HL-60 (cell line): ENCODE results near the gene STRA6.

Experiments
- DNase-seq, 2 experiments: peaks; one replicate each; pipeline ENCODE4 v3.0.0-alpha.2; 2010 to 2020; ENCODE audit warnings: low read depth in 1 of 2, low spot score in 1 of 2
- H3K27ac ChIP-seq: fragments of 250-450 bp; sonication (Bioruptor Pico); replicated peaks from 2 replicates; pipeline ENCODE4 v1.5.1; 2020; ENCODE audit warnings: mild to moderate bottlenecking, moderate library complexity
- H3K27me3 ChIP-seq: fragments of 250-450 bp; sonication (Bioruptor Pico); 2 replicates; pipeline ENCODE4 v1.5.1; 2021; ENCODE audit warnings: mild to moderate bottlenecking, moderate library complexity; ENCODE audit not compliant: insufficient read depth, poor library complexity, severe bottlenecking
- H3K4me3 ChIP-seq: replicated peaks from 2 replicates; pipeline ENCODE4 v1.5.1; 2011; ENCODE audit warnings: mild to moderate bottlenecking, control low read depth, low read length; ENCODE audit not compliant: insufficient read depth
- GABPA ChIP-seq: IDR thresholded peaks from 2 replicates; pipeline ENCODE4 v1.6.1; 2012; ENCODE audit warnings: low read depth
- POLR2AphosphoS5 ChIP-seq: IDR thresholded peaks from 2 replicates; pipeline ENCODE4 v1.6.1; 2012; ENCODE audit warnings: low read depth
- SPI1 ChIP-seq: IDR thresholded peaks from 2 replicates; pipeline ENCODE4 v1.6.1; 2012; ENCODE audit warnings: low read depth, mild to moderate bottlenecking, borderline replicate concordance
- TF ChIP-seq, protein P1 (sequence below): IDR thresholded peaks from one replicate; pipeline ENCODE4 v1.5.1; 2011; ENCODE audit warnings: low read length, control low read depth, inconsistent platforms; ENCODE audit not compliant: insufficient read depth
- TF ChIP-seq, protein P2 (sequence below): IDR thresholded peaks from 2 replicates; pipeline ENCODE4 v1.6.1; 2012; ENCODE audit warnings: low read depth; ENCODE audit not compliant: insufficient replicate concordance

Gene STRA6

DNA sequence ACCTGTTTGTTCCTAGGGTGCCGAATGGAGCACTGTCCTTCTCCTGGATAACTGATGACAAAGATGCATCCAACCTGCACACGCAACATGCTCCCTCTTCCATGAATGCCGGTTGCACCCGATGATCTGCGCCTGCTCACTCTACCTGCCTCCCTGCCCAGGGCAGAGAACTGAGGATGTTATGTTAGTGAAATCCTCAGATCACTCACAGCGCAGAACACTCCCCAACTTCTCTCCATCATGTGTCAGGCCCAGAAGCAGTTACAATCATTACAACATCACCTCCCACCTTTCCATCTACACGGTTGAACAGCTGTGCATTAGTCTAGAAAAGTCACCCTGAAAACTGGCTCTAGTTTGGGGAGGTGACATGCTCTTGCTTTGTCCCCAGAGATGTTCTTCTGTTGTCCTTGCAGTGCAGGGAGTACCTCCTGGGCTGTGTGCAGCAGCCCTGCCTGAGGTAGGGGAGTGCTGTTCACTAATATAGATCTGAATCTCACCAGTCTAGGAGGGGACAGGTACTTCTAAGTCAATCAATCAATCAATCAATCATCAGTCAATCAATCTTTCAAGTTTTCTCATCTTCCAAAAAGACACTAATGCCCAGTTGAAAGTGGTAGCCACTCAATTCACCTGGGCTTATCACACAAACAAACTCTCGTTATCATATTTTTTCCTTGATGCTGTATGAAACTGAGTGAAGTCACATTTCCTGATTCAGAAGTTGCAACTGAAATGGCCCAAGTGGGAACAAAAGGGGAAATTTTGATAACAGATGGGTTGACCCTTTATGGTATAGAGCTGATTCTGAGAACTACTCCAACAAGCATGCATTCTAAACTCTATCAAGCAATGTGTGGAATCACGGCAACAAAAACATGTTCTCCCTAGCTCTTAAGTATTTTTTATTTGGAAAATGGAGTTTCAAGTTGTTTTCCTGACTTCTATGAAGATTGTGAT, 44.4 kb downstream of the STRA6 start:
- H3K4me3 ChIP-seq: no peak overlapping the region
- H3K27me3 ChIP-seq: peaks cover 7% of the 10 kb centered on the region
- TF ChIP-seq GABPA (no peak), POLR2AphosphoS5 (no peak), SPI1 (no peak)
- TF ChIP-seq, protein P1, sequence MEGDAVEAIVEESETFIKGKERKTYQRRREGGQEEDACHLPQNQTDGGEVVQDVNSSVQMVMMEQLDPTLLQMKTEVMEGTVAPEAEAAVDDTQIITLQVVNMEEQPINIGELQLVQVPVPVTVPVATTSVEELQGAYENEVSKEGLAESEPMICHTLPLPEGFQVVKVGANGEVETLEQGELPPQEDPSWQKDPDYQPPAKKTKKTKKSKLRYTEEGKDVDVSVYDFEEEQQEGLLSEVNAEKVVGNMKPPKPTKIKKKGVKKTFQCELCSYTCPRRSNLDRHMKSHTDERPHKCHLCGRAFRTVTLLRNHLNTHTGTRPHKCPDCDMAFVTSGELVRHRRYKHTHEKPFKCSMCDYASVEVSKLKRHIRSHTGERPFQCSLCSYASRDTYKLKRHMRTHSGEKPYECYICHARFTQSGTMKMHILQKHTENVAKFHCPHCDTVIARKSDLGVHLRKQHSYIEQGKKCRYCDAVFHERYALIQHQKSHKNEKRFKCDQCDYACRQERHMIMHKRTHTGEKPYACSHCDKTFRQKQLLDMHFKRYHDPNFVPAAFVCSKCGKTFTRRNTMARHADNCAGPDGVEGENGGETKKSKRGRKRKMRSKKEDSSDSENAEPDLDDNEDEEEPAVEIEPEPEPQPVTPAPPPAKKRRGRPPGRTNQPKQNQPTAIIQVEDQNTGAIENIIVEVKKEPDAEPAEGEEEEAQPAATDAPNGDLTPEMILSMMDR: no peak
- no peak for DNase-seq
- no peak overlapping the region for H3K27ac ChIP-seq

DNA sequence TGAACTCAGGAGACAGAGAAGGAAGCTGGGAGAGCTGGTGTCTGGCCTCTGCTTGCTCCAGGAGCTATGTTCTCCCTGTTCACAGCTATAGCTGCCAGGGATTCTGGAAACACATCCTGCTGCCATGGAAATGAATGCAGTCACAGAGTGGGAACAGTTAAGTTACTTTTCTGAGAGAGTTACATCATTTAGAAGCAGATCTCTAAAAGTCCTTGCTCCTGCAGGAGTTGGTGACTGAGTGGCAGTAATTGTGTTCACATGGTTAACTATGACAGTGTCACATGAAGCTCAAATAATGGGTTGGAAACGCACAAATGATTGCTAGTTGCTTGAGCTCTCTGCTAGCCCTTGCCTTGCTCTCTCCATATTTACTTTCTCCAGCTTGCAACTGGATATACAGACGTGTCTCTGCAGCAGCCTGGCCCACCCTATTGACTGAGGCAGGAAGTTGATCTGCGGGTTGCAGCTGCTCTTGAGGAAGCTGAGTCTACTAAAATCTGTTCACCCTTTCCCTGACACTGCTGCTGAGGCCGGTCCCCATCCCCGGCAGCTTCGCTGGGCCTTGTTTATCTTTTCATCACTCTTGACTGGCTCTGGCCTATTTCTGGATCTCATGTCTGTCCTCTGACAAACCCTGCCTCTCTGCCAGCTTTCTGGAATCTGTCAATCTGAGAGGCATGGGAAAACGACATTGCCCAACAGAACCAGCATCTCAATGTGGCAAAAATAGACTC, 45.7 kb downstream of the STRA6 start:
- DNase-seq: no peak
- H3K27ac ChIP-seq: no peak overlapping the region
- H3K4me3 ChIP-seq: no peak overlapping the region
- peaks cover 12% of the 10 kb centered on the region for H3K27me3 ChIP-seq
- TF ChIP-seq SPI1 (no peak), POLR2AphosphoS5 (no peak), GABPA (no peak)
- TF ChIP-seq, protein P2, sequence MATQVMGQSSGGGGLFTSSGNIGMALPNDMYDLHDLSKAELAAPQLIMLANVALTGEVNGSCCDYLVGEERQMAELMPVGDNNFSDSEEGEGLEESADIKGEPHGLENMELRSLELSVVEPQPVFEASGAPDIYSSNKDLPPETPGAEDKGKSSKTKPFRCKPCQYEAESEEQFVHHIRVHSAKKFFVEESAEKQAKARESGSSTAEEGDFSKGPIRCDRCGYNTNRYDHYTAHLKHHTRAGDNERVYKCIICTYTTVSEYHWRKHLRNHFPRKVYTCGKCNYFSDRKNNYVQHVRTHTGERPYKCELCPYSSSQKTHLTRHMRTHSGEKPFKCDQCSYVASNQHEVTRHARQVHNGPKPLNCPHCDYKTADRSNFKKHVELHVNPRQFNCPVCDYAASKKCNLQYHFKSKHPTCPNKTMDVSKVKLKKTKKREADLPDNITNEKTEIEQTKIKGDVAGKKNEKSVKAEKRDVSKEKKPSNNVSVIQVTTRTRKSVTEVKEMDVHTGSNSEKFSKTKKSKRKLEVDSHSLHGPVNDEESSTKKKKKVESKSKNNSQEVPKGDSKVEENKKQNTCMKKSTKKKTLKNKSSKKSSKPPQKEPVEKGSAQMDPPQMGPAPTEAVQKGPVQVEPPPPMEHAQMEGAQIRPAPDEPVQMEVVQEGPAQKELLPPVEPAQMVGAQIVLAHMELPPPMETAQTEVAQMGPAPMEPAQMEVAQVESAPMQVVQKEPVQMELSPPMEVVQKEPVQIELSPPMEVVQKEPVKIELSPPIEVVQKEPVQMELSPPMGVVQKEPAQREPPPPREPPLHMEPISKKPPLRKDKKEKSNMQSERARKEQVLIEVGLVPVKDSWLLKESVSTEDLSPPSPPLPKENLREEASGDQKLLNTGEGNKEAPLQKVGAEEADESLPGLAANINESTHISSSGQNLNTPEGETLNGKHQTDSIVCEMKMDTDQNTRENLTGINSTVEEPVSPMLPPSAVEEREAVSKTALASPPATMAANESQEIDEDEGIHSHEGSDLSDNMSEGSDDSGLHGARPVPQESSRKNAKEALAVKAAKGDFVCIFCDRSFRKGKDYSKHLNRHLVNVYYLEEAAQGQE: no peak
- TF ChIP-seq, protein P1: no peak

DNA sequence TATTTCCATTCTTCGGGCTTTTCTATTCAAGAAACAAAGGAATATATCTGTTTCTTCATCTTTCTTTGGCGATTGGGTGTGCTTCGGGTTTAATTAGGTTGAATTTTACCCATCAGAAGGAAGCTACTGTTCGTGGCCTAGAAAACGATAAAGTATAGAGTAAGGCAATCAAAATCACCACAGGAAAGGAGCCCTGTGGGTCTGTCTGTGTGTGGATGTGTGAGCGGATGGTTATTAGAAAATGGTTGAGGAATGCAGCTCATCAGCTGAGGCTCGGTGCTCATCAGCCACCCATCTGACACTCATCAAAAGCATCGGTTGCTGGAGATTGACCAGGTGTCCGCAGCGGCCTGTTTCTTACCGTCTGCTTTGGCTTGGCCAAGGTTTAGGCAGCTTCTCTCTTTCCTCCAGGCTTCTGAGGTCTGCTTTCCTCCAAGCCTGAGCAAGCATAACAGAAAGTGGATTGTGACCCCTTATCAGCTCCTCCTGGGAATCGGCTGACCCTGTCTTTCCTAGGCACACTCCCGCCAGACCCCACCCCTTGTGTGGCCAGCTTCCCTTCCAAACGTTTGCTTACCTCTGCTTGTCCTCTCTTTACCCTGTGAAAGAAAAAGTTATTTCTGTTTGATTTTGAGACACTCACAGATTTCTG, 46.7 kb downstream of the STRA6 start:
- Histone ChIP-seq H3K4me3 (no peak overlapping the region), H3K27me3 (peaks cover 12% of the 10 kb centered on the region), H3K27ac (no peak overlapping the region)
- TF ChIP-seq, protein P1: no peak
- no peak for TF ChIP-seq POLR2AphosphoS5
- TF ChIP-seq SPI1: no peak
- no peak for DNase-seq

DNA sequence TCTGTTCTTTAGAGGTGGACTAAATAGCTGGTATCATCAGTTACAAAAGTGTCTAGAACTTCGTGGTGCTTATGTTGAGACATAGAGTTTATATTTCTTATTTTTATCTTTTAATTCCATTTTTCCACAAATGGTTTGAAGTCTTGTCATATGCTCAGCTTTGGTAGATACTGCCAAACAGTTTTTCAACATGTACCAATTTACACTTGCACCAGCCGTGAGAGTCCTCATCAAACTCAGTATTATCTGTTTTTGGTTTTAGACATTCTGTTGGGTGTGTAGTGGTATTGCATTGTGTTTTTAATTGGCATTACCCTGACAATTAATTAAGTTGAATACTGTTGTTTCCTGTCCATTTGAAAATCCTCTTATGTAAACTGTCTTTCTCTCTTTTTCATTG, 55.5 kb downstream of the STRA6 start:
- TF ChIP-seq POLR2AphosphoS5 (no peak), GABPA (no peak), SPI1 (no peak)
- TF ChIP-seq, protein P1: no peak
- TF ChIP-seq, protein P2: no peak
- no peak overlapping the region for H3K27ac ChIP-seq
- no peak for DNase-seq
- H3K4me3 ChIP-seq: no peak overlapping the region
- H3K27me3 ChIP-seq: peaks cover 6% of the 10 kb centered on the region
